ENCODE data around the gene EVI5. TPM values are rescaled to one million over a fixed set of nuclear protein-coding genes. Genes with fewer than 3 reads are reported as not detected.
A peak's percentile ranks its signal among the peaks of the same experiment; 100 is the strongest.

The EVI5 gene
- polyA plus RNA-seq, 1 experiment = 28.5 TPM

DNA sequence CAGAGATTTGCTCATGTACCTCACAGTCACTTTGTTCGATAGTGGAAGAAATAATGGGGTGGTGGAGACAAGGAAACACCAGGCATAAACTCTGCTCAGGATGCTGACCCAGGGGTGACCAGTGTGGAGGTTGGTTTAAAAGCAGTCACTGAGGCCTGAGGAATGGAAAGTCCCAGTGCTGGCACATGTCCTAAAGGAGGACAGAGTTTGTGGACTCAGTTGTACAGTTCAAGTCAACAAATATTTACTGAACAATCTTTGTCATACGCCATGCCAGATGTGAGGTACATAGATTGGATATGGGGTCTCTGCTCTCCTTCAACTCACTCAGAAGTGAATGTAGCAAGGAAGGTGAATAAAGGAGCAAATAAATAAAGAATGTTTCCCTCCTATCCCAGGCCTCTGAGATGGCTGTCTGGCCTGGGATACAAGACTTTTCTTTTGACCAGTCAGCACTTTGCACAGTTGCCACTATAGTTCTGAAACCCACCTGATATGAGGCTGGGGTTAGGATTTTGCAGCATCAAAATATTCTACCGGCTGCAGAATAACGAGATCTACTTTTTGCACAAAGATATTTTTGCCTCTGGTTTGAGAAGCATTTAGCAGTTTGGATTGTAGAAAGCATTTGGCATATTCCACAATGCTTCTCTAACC is 290.3 kb downstream of the EVI5 start:
- DNase-seq (ENCODE audit: low read depth, low spot score) = no peak
- CTCF ChIA-PET = no interaction called here
- TF ChIP-seq, protein P1, sequence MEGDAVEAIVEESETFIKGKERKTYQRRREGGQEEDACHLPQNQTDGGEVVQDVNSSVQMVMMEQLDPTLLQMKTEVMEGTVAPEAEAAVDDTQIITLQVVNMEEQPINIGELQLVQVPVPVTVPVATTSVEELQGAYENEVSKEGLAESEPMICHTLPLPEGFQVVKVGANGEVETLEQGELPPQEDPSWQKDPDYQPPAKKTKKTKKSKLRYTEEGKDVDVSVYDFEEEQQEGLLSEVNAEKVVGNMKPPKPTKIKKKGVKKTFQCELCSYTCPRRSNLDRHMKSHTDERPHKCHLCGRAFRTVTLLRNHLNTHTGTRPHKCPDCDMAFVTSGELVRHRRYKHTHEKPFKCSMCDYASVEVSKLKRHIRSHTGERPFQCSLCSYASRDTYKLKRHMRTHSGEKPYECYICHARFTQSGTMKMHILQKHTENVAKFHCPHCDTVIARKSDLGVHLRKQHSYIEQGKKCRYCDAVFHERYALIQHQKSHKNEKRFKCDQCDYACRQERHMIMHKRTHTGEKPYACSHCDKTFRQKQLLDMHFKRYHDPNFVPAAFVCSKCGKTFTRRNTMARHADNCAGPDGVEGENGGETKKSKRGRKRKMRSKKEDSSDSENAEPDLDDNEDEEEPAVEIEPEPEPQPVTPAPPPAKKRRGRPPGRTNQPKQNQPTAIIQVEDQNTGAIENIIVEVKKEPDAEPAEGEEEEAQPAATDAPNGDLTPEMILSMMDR (IDR thresholded peaks at IDR 0.05; ENCODE audit: low read depth, low read length) = no peak

DNA sequence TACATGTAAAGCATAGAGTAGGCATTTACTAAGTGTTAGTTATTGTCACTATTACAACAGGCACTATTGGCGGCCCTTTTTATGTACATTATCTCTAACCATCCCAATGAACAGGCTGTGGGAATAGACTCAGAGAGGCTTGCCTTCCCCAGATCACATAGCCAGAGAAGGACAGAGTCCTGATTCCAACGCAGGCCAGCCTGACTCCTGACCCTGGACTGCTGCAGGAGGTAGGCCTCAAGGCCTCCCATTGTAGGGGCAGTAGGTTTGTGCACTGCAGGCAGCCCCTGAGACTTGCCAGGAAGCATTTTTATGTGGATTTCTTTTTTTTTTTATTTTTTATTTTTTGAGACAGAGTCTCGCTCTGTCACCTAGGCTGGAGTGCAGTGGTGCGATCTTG is 291.8 kb downstream of the EVI5 start:
- DNase-seq (ENCODE audit: low read depth, low spot score) = no peak
- TF ChIP-seq, protein P1 (IDR thresholded peaks at IDR 0.05; ENCODE audit: low read depth, low read length) = no peak
- H3K27ac ChIP-seq (ENCODE audit: low read depth, low read length) = no peak overlapping the region
- ChIA-PET POLR2A (no interaction called here), CTCF (no interaction called here)
- H3K27me3 ChIP-seq (ENCODE audit: control insufficient read depth, insufficient read depth, low read length) = peaks cover 7% of the 10 kb centered on the region
- H3K9me3 ChIP-seq (ENCODE audit: control insufficient read depth, insufficient read depth, low read length) = no peaks in the 10 kb centered on the region
- no peak overlapping the region for H3K4me3 ChIP-seq (ENCODE audit: low read depth, low read length)

More for the DNA sequence above, 290.3 kb downstream of the EVI5 start:
- no peaks in the 10 kb centered on the region for H3K27me3 ChIP-seq (ENCODE audit: control insufficient read depth, insufficient read depth, low read length)
- no peak overlapping the region for H3K4me3 ChIP-seq (ENCODE audit: low read depth, low read length)
- POLR2A ChIA-PET = no interaction called here
- H3K27ac ChIP-seq (ENCODE audit: low read depth, low read length) = no peak overlapping the region
- H3K9me3 ChIP-seq (ENCODE audit: control insufficient read depth, insufficient read depth, low read length) = no peaks in the 10 kb centered on the region

DNA sequence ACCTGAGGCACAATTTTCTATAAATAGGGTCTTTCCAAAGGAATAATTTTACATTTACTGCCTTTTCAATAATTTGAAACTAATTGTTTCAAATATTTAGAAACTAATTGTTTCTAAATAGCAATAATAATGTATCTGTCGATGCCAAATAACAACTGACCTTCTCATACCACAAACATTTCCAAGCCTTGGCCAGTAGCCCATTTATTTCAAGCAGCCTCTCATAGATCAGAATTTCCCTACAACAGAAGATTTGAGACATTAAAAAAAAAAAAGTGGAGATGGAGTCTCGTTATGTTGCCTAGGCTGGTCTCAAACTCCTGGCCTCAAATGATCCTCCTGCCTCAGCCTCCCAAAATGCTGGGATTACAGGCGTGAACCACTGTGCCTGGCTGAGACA is 296.1 kb downstream of the EVI5 start:
- no peak for DNase-seq (ENCODE audit: low read depth, low spot score)
- TF ChIP-seq, protein P1 (IDR thresholded peaks at IDR 0.05; ENCODE audit: low read depth, low read length) = no peak
- CTCF ChIA-PET = no interaction called here
- no peak overlapping the region for H3K4me3 ChIP-seq (ENCODE audit: low read depth, low read length)
- no peak overlapping the region for H3K27ac ChIP-seq (ENCODE audit: low read depth, low read length)
- peaks cover under 1% of the 10 kb centered on the region; the same call in 1 of the 2 replicates for H3K9me3 ChIP-seq (ENCODE audit: control insufficient read depth, insufficient read depth, low read length)
- H3K27me3 ChIP-seq (ENCODE audit: control insufficient read depth, insufficient read depth, low read length) = peaks cover 43% of the 10 kb centered on the region
- POLR2A ChIA-PET = no interaction called here

DNA sequence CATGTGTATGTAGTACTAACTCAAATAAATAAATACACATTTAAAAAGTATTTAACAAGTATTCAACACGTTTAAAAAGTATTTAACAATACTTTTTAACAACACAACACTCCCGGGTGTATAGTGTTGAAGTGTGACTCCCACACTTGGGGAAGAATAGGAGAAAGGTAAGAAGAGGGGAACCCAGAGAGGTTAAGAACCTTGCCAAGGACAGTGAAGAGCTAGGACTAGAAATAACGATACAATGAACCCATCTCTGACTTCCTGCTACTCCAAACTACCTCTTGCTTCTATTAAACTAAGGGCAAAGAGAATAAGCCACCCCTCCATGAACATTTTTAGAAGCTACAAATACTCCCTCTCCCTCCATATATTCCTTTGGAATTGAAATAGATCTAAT is 296.5 kb downstream of the EVI5 start:
- Histone ChIP-seq H3K4me3 (ENCODE audit: low read depth, low read length) (no peak overlapping the region), H3K27me3 (ENCODE audit: control insufficient read depth, insufficient read depth, low read length) (peaks cover 48% of the 10 kb centered on the region), H3K9me3 (ENCODE audit: control insufficient read depth, insufficient read depth, low read length) (peaks cover 3% of the 10 kb centered on the region; the same call in 1 of the 2 replicates), H3K27ac (ENCODE audit: low read depth, low read length) (no peak overlapping the region)
- TF ChIP-seq, protein P1 (IDR thresholded peaks at IDR 0.05; ENCODE audit: low read depth, low read length) = no peak
- DNase-seq (ENCODE audit: low read depth, low spot score) = no peak
- ChIA-PET CTCF (no interaction called here), POLR2A (no interaction called here)

DNA sequence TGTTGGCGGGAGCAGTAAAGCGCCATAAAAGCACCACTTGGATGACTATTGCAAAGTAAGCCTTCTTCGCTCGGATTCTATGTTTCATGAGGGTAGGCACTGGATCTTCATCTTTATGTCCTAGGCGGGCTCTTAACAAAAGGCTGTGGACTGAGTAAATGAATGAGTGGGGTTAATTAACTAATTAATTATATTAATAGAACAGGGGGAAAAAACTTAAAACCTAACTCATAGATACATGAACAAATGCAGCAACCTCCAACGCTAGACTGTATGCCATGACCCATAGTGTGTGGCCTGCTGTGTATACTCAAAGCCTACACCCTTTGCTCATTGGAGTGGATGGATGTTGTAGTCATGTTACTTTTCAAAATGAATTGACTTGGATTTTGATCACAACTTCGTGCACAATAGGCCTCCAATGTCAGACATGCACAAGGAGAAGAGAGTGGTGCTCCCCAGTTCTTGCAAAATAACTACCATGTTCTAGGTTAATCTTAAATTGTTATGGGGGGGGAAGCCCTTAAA is 297.8 kb downstream of the EVI5 start:
- TF ChIP-seq, protein P1 (IDR thresholded peaks at IDR 0.05; ENCODE audit: low read depth, low read length) = no peak
- Histone ChIP-seq H3K4me3 (ENCODE audit: low read depth, low read length) (0 out of 2 replicates have a peak overlapping the region, but pooled peaks have one; percentile 48), H3K27ac (ENCODE audit: low read depth, low read length) (no peak overlapping the region), H3K9me3 (ENCODE audit: control insufficient read depth, insufficient read depth, low read length) (peaks cover 7% of the 10 kb centered on the region; the same call in 1 of the 2 replicates), H3K27me3 (ENCODE audit: control insufficient read depth, insufficient read depth, low read length) (peaks cover 60% of the 10 kb centered on the region)
- ChIA-PET POLR2A (interaction anchor here (0.6 kb wide), 1 partner anchor 203 kb away, joined by 3 read pairs; no protein-coding TSS in a partner anchor), CTCF (no interaction called here)
- no peak for DNase-seq (ENCODE audit: low read depth, low spot score)
